VCaP (cell line): ENCODE data around the gene BCAR3.

Source experiments
- H3K27ac ChIP-seq: fragments of 450-650 bp; 2 replicates; pipeline ENCODE4 v1.5.1; 2017
- TF ChIP-seq, protein P1 (sequence below): fragments of 450-650 bp; conservative IDR thresholded peaks from 2 replicates; pipeline ENCODE4 v1.5.1; 2017; ENCODE audit warnings: mild to moderate bottlenecking, moderate library complexity

BCAR3 gene

DNA sequence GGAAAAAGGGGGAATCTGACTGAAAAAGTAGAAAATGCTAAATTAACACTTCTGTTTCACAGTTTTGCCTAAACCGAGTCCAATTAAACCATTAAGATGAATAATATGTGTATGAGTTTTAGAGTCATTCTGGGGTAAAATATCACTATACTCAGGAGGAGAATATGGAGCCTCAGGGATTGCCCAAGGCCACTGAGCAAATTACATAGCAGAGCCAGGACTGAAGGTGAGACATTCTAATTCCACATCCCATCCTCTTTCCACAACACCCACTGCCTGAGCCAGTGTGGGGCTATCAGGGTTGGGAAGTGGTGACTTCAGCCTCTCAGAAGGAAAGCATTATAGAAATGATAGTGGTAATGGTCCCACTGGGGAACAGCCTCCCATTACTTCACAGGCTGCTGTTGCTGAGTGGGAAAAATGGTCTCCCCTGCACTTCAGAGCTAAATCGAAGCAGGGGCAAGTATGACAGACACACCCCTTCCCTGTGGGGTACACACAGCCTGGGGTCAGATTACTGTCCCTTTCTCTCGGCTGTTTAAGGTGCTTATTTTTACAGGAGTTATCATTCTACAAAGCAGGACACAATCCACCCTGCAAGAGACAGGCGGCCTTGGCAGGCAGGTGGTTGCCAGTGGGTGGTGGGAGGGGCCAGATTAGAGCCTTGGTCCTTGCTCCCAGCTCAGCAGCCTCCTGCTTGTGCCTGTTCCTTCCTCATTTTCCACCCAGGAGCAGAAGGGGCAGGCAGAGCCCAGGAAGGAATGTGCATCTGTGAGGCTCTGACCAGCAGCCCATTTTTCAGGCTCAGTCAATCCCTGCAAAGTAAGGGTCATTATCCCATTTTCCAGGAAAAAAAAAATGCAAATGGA lies 9.5 kb upstream of the BCAR3 start:
- TF ChIP-seq, protein P1, sequence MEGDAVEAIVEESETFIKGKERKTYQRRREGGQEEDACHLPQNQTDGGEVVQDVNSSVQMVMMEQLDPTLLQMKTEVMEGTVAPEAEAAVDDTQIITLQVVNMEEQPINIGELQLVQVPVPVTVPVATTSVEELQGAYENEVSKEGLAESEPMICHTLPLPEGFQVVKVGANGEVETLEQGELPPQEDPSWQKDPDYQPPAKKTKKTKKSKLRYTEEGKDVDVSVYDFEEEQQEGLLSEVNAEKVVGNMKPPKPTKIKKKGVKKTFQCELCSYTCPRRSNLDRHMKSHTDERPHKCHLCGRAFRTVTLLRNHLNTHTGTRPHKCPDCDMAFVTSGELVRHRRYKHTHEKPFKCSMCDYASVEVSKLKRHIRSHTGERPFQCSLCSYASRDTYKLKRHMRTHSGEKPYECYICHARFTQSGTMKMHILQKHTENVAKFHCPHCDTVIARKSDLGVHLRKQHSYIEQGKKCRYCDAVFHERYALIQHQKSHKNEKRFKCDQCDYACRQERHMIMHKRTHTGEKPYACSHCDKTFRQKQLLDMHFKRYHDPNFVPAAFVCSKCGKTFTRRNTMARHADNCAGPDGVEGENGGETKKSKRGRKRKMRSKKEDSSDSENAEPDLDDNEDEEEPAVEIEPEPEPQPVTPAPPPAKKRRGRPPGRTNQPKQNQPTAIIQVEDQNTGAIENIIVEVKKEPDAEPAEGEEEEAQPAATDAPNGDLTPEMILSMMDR: no peak
- H3K27ac ChIP-seq: no peak overlapping the region

- TF ChIP-seq, protein P1: no peak
- no peak overlapping the region for H3K27ac ChIP-seq
These were observed 8.7 kb upstream of the BCAR3 start for GRCh38 chr1:93690341-93690740.

- H3K27ac ChIP-seq: no peak overlapping the region
- TF ChIP-seq, protein P1: no peak
These were observed 8.0 kb upstream of the BCAR3 start for GRCh38 chr1:93689521-93690223.

GRCh38 chr1:93687542-93687941 lies 5.9 kb upstream of the BCAR3 start:
- no peak overlapping the region for H3K27ac ChIP-seq
- TF ChIP-seq, protein P1: no peak

DNA sequence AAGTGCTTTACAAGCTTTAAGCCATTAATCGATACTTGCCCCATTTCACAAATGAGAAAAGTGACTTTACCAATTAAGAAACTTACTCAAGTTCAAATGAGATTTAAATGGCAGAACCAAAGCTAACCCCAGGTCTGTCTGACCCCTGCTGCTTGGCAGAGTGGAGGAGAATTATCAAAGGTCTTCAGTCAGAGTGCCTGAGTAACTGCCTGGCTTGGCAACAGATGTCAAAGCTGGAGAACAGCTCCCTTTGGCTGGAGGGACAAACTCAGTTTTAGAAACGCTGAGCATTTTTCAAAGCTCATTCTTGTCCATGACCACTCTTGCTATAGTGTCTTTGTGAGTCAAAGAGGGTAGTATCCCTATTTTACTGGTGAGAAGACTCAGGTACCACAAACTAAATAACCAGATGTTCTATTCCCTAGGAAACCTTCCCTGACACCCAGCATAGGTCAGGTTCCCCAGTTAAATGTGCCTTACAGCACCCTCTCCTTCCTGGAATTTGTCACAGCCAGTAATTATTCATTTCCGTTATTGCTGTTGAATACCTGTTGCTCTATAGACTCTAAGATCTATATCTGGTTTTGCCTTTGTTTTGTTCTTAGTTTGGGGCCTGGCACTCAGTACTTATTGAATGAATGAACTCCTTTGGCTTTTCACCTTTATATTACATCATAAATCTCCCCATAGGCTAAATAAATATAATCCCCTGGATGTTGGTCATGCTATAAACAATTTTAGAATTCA lies 5.0 kb upstream of the BCAR3 start:
- TF ChIP-seq, protein P1: no peak
- no peak overlapping the region for H3K27ac ChIP-seq

GRCh38 chr1:93685918-93686317 lies 4.3 kb upstream of the BCAR3 start:
- TF ChIP-seq, protein P1: no peak
- H3K27ac ChIP-seq: no peak overlapping the region

DNA sequence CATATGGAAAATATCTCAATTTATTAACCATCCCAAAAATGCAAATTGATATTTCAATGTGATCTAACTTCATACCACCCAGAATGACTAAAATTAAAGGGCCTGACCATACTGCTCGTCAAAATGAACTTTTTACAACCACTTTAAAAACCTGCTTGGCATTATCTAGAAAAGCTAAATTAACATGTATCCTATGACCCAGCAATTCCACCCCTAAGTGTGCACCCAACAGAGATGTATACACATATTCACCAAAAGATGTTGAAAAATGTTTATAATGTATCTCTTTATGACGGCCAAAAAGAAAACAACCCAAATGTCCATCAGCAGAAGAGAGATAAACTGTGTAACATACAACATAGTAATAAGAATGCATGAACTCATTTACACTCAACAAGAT lies 1.6 kb upstream of the BCAR3 start:
- TF ChIP-seq, protein P1: no peak
- no peak overlapping the region for H3K27ac ChIP-seq
